Lung (tissue), 12 donors: Measurements from ENCODE around the gene KRTAP2-1. TPM values are rescaled to one million over a fixed set of nuclear protein-coding genes. Genes with fewer than 3 reads are reported as not detected.

Source experiments
- ATAC-seq: fragments of 200-7000 bp; cut with Tn5 transposase; one replicate; pipeline ENCODE4 v1.9.1; 2020; ENCODE audit warnings: moderate number of reproducible peaks; ENCODE audit not compliant: insufficient read depth, low FRiP score
- DNase-seq, 3 donors: peaks; one replicate each; pipeline ENCODE4 v3.0.0-alpha.2; 2013 to 2017
- H3K27ac ChIP-seq, 2 donors: one replicate each; pipeline ENCODE4 v1.5.1; 2013; ENCODE audit warnings: mild to moderate bottlenecking in 2 of 2, moderate library complexity in 2 of 2, control low read depth in 1 of 2, inconsistent platforms in 1 of 2, low read depth in 1 of 2, low read length in 1 of 2
- H3K27me3 ChIP-seq, 3 donors: one replicate each; pipeline ENCODE4 v1.5.1; 2013; ENCODE audit warnings: low read length in 2 of 3; ENCODE audit not compliant: control insufficient read depth in 3 of 3, insufficient read depth in 3 of 3
- H3K36me3 ChIP-seq, 4 donors: one replicate each; pipeline ENCODE4 v1.5.1; 2013; ENCODE audit warnings: low read length in 4 of 4, mild to moderate bottlenecking in 1 of 4, moderate library complexity in 1 of 4; ENCODE audit not compliant: control insufficient read depth in 4 of 4, insufficient read depth in 4 of 4
- H3K4me1 ChIP-seq, 5 donors: one replicate each; pipeline ENCODE4 v1.5.1; 2013; ENCODE audit warnings: low read length in 5 of 5, mild to moderate bottlenecking in 2 of 5, moderate library complexity in 1 of 5; ENCODE audit not compliant: control insufficient read depth in 5 of 5, insufficient read depth in 5 of 5
- H3K4me3 ChIP-seq: one replicate; pipeline ENCODE4 v1.5.1; 2013; ENCODE audit warnings: mild to moderate bottlenecking, control low read depth, moderate library complexity
- H3K9ac ChIP-seq, 2 donors: one replicate each; pipeline ENCODE4 v1.5.1; 2013; ENCODE audit warnings: low read length in 2 of 2, control low read depth in 1 of 2; ENCODE audit not compliant: insufficient read depth in 1 of 2
- H3K9me3 ChIP-seq, 4 donors: one replicate each; pipeline ENCODE4 v1.5.1; 2013; ENCODE audit warnings: low read length in 3 of 4, mild to moderate bottlenecking in 1 of 4, moderate library complexity in 1 of 4; ENCODE audit not compliant: control insufficient read depth in 4 of 4, insufficient read depth in 3 of 4
- WGBS, 2 donors: extraction: QIAGEN DNeasy Blood & Tissue Kit; methylation state at CpG; one replicate each; pipeline ENCODE4 v1.1.7; 2013; 5-methylcytosine and 5-hydroxymethylcytosine counted together
- polyA plus RNA-seq, 2 donors: library from polyadenylated mRNA; stranded (reverse); fragments of 200-250 nt; gene quantifications; one replicate each; pipeline ENCODE4 v1.2.1, GENCODE V29; 2013
- total RNA-seq, 2 donors: library from RNA; depleted of rRNA in 1 of 2; stranded (reverse); fragments of >200 nt in 1 of 2; gene quantifications; one replicate each; pipeline ENCODE4 v1.2.1, GENCODE V29; 2014 to 2021
- TF ChIP-seq, protein P1 (sequence below): IDR thresholded peaks from 2 replicates; pipeline ENCODE4 v1.5.1; 2012; ENCODE audit warnings: mild to moderate bottlenecking; ENCODE audit errors: control extremely low read depth, extremely low read depth
- donor health status: control.
- donor health status: control.
- donor health status: Bipolar disorder and iron deficiency.
- donor health status: healthy.
- donor health status: DM: yes; HTN: yes; CAD: no.

Gene KRTAP2-1
- total and polyA plus RNA-seq, 4 donors = not detected

DNA sequence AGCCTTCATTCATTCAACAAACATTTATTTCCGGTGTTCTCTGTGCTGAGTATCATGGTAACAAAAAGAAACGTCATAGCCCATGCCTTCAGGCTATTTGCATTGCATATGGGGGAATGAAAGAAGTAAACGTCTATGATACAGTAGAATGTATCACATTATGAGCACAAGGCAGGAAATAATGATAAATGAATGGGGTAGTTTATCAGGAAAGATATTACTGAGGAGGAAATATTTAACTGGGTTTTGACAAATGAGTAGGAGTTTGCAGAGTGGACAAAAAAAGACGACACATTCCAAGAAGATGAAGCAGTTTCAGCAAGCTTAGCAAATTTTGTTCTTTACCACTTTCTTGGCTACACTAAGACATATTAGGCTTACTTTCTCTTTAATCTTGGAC is 35.5 kb upstream of the KRTAP2-1 start:
- H3K4me1 ChIP-seq = no peaks in the 10 kb centered on the region
- no peaks in the 10 kb centered on the region for H3K36me3 ChIP-seq
- 49 to 67% methylated on average over 4 of the region's 4 CpGs for WGBS, 2 donors

DNA sequence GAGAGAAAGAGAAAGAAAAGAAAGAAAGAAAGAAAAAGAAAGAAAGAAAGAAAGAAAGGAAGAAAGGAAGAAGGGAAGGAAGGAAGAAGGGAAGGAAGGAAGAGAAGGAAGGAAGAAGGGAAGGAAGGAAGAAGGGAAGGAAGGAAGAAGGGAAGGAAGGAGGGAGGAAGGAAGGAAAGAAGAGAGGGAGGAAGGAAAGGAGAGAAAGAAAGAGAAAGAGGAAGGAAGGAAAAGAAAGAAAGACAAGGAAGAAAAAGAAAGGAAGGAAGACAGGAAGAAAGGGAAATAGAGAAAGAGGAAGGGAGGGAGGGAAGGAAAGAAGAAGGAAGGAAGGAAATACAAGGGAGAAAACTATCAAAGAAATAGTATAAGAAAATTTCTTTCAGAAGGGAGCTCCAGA is 29.7 kb upstream of the KRTAP2-1 start:
- H3K4me1 ChIP-seq = no peaks in the 10 kb centered on the region
- TF ChIP-seq, protein P1, sequence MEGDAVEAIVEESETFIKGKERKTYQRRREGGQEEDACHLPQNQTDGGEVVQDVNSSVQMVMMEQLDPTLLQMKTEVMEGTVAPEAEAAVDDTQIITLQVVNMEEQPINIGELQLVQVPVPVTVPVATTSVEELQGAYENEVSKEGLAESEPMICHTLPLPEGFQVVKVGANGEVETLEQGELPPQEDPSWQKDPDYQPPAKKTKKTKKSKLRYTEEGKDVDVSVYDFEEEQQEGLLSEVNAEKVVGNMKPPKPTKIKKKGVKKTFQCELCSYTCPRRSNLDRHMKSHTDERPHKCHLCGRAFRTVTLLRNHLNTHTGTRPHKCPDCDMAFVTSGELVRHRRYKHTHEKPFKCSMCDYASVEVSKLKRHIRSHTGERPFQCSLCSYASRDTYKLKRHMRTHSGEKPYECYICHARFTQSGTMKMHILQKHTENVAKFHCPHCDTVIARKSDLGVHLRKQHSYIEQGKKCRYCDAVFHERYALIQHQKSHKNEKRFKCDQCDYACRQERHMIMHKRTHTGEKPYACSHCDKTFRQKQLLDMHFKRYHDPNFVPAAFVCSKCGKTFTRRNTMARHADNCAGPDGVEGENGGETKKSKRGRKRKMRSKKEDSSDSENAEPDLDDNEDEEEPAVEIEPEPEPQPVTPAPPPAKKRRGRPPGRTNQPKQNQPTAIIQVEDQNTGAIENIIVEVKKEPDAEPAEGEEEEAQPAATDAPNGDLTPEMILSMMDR = no peak
- no peak for DNase-seq
- H3K4me3 ChIP-seq = no peak overlapping the region
- peaks cover 0 to 2% (median 0%) of the 10 kb centered on the region in 4 donors for H3K9me3 ChIP-seq
- H3K27ac ChIP-seq = no peak overlapping the region
- peaks cover 0 to 3% (median 0%) of the 10 kb centered on the region in 3 donors for H3K27me3 ChIP-seq
- no peaks in the 10 kb centered on the region for H3K36me3 ChIP-seq
- no peak for ATAC-seq
- no peak overlapping the region for H3K9ac ChIP-seq

More for the DNA sequence above, 35.5 kb upstream of the KRTAP2-1 start:
- H3K27ac ChIP-seq = no peak overlapping the region
- DNase-seq (no peak), ATAC-seq (no peak)
- H3K27me3 ChIP-seq = no peaks in the 10 kb centered on the region
- TF ChIP-seq, protein P1 = no peak
- no peak overlapping the region for H3K4me3 ChIP-seq
- no peak overlapping the region for H3K9ac ChIP-seq
- H3K9me3 ChIP-seq = no peaks in the 10 kb centered on the region

DNA sequence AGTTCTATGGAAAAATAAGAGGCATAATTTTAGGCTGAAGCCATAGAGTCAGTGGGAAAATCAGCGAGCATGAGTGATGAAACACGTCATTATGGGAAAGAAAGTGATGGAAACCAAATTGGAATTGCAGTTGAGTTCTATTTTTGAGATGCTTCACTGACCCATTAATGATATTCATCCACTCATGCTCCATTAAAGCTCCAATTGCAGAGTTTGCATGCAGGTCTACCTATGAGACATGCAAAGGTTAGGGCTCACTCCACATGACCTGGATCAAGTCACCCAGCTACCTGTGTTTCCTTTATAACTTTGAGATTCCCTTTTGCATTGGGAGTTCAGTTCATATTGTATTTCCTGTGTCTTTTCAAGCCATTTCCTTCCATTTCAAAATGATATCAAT is 26.6 kb upstream of the KRTAP2-1 start:
- ATAC-seq = no peak
- Histone ChIP-seq H3K27me3 (peaks cover 0 to 3% (median 0%) of the 10 kb centered on the region in 3 donors), H3K9me3 (peaks cover 0 to 3% (median 0%) of the 10 kb centered on the region in 4 donors), H3K4me1 (no peaks in the 10 kb centered on the region), H3K9ac (no peak overlapping the region), H3K36me3 (no peaks in the 10 kb centered on the region), H3K27ac (no peak overlapping the region), H3K4me3 (no peak overlapping the region)
- TF ChIP-seq, protein P1 = no peak
- no peak for DNase-seq
- 91 to 93% methylated on average over 2 of the region's 2 CpGs for WGBS, 2 donors
